ENCODE data around the gene WASL. TPM values are rescaled to one million over a fixed set of nuclear protein-coding genes. Genes with fewer than 3 reads are reported as not detected.
A peak's percentile ranks its signal among the peaks of the same experiment; 100 is the strongest.
"Not testable (repeated sequence)": the region's sequence is repeated elsewhere in the genome, so short reads cannot be mapped to it uniquely, and the experiment has no call there.

WASL gene
- total RNA-seq = 30.4 and 32.5 TPM in 2 replicates
- long read RNA-seq, partial matches to known transcripts = 6 of 8 reads
- long read RNA-seq, other reads (novel, unspliced or antisense) = 2 of 8 reads

DNA sequence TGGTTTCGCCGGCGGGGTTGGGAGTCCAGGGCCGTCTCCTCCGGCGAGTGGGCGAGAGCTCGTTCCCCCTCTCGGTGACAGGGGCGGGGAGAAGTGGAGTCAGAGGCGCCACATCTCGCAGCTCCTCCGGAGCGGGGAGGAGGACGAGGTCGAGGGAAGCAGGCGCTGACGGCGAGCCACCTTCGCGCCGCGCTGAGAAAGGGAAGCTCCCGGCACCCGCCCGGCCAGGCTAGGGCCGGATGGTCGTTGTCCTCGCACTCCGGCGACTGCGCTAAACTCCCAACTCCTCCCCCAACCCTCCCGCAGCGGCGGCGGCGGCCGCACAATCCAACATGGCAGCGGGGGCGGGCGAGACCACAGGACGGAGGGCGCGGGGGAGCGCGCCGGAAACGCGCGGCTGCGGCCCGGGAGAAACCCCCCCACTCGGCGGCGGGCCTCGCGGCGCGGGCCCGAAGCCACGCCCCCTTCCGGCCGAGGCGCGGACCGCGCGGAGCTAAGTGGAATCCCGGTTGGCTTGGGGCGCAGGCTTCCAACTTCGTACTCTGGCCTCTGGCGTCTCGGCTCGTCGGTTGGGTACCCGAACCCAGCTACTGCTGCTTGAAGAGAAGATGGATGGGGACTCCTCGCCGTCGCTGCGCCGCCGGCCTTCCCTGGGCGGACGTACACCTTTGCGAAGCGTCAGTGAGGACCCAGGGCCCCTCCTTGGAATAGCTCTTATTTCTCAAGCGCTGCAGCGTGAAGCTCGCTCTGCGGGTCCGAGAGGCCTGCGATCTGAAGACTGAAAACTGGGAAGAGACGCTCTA, at the start of gene WASL:
Gene WASL, minus strand, starts transcription at position 270 of the 803 bp plus-strand sequence. Its CDS starts 269 bp downstream, at position 1.
- Mint-ChIP-seq H3K27me3 (ENCODE audit: low read depth) (no peaks in the 10 kb centered on the region), H3K4me3 (peak within 1 kb of the TSS; percentile 100), H3K9me3 (no peaks in the 10 kb centered on the region), H3K27ac (ENCODE audit: unreplicated experiment) (peak within 1 kb of the TSS; percentile 99), H3K36me3 (ENCODE audit: low read depth) (no peaks in the 10 kb centered on the region), H3K4me1 (peaks cover 60% of the 10 kb centered on the region)
- DNase-seq (ENCODE audit: low read depth, low spot score) = peak; percentile 95
- TF ChIP-seq, protein P1, sequence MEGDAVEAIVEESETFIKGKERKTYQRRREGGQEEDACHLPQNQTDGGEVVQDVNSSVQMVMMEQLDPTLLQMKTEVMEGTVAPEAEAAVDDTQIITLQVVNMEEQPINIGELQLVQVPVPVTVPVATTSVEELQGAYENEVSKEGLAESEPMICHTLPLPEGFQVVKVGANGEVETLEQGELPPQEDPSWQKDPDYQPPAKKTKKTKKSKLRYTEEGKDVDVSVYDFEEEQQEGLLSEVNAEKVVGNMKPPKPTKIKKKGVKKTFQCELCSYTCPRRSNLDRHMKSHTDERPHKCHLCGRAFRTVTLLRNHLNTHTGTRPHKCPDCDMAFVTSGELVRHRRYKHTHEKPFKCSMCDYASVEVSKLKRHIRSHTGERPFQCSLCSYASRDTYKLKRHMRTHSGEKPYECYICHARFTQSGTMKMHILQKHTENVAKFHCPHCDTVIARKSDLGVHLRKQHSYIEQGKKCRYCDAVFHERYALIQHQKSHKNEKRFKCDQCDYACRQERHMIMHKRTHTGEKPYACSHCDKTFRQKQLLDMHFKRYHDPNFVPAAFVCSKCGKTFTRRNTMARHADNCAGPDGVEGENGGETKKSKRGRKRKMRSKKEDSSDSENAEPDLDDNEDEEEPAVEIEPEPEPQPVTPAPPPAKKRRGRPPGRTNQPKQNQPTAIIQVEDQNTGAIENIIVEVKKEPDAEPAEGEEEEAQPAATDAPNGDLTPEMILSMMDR (conservative IDR thresholded peaks at IDR 0.05) = no peak

DNA sequence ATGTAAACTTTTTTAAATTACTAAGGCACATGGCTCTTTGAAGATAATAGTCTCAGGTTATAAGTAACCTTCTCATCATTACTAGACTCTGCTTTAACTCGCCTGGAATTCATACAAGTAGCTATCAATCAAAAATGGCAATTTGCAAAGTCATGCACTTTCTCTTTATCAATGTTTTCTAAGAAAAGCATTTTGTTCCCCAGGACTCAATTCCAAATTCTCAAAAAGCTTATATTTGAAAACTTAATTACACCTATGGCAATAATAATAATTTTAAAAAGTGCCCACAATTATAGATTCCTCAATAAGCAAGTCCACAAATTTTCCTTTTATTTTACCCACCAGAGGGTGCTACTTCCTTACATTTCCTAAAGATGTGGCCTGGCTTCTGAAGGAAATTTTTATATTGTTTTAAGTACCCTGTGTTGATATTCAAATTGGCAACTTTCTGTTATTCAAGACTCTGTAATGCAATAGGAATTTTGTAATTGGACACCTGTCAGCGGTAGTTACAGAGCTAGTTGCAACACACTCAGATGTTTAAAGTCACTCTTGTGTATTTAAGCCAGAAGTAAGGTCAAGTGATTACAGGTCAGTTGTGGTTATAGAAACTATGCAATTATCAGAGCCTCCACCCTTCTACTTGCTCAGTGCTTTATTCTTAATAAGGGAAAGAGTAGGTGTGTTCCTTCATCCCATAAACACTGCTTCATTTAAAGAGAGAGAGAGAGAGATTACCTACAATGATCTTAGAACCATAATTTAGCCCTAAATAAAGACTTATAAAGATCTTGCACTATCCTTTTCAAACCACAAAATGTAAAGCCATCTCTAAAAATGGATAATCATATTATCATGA, 49.1 kb upstream of the WASL start:
- H3K27ac Mint-ChIP-seq (ENCODE audit: unreplicated experiment) = no peak overlapping the region
- TF ChIP-seq, protein P1 (conservative IDR thresholded peaks at IDR 0.05) = peak; percentile 77
- no peaks in the 10 kb centered on the region for H3K9me3 Mint-ChIP-seq
- no peaks in the 10 kb centered on the region for H3K36me3 Mint-ChIP-seq (ENCODE audit: low read depth)
- no peak overlapping the region for H3K4me3 Mint-ChIP-seq
- DNase-seq (ENCODE audit: low read depth, low spot score) = no peak
- H3K4me1 Mint-ChIP-seq = no peaks in the 10 kb centered on the region
- H3K27me3 Mint-ChIP-seq (ENCODE audit: low read depth) = no peaks in the 10 kb centered on the region

DNA sequence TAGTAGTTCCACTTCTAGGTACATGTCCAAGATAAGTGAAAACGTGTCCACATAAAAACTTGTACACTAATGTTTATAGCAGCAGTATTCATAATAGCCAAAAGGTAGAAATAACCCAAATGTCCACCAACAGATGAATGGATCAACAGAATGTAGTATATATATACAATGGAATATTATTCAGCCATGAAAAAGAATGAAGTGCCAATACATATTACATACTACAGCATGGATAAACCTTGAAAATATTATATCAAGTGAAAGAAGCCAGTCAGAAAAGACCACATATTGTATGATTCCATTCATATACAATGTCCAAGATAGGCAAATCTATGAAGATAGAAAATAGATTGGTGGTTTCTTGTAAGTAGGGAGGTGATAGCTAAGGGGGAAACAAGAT, 47.8 kb upstream of the WASL start:
- H3K27me3 Mint-ChIP-seq (ENCODE audit: low read depth) = no peaks in the 10 kb centered on the region
- TF ChIP-seq, protein P1 (conservative IDR thresholded peaks at IDR 0.05) = no peak
- H3K36me3 Mint-ChIP-seq (ENCODE audit: low read depth) = no peaks in the 10 kb centered on the region
- H3K4me3 Mint-ChIP-seq = no peak overlapping the region
- DNase-seq (ENCODE audit: low read depth, low spot score) = no peak
- H3K4me1 Mint-ChIP-seq = no peaks in the 10 kb centered on the region
- no peak overlapping the region for H3K27ac Mint-ChIP-seq (ENCODE audit: unreplicated experiment)
- H3K9me3 Mint-ChIP-seq = no peaks in the 10 kb centered on the region

DNA sequence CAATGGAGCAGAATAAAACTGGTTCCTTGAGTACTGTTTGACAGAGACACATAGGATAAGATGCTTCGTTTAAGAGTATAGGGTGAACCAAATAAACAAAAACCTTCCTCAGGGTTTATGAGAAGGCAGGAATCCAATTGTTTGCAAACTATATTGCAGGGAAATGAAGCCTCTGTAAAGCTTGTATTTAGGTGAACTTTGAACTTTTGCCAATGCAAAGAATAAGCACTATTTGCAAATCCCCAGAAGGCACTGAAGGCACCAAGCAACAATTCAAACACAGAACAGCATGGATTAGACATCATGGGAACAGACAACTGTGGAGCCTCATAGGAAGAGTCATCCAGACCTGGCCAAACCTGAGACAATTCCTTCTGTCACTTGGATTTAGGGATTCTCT, 47.1 kb upstream of the WASL start:
- TF ChIP-seq, protein P1 (conservative IDR thresholded peaks at IDR 0.05) = no peak
- Mint-ChIP-seq H3K27ac (ENCODE audit: unreplicated experiment) (no peak overlapping the region), H3K27me3 (ENCODE audit: low read depth) (no peaks in the 10 kb centered on the region), H3K36me3 (ENCODE audit: low read depth) (no peaks in the 10 kb centered on the region), H3K4me1 (no peaks in the 10 kb centered on the region), H3K9me3 (no peaks in the 10 kb centered on the region), H3K4me3 (no peak overlapping the region)
- no peak for DNase-seq (ENCODE audit: low read depth, low spot score)

DNA sequence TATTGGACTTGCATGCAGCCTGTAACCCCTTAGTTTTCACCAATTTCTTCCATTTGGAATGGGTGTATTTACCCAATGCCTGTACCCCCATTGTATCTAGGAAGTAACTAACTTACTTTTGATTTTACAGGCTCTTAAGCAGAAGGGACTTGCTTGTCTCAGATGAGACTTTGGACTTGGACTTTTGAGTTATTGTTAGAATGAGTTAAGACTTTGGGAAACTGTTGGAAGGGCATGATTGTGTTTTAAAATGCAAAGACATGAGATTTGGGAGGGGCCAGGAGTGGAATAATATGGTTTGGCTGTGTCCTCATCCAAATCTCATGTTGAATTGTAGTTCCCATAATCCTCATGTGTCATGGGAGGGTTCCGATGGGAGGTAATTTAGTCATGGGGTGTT, 46.3 kb upstream of the WASL start:
- not testable (repeated sequence) for H3K27me3 Mint-ChIP-seq (ENCODE audit: low read depth); H3K4me1 Mint-ChIP-seq; H3K36me3 Mint-ChIP-seq (ENCODE audit: low read depth); H3K4me3 Mint-ChIP-seq; H3K27ac Mint-ChIP-seq (ENCODE audit: unreplicated experiment); H3K9me3 Mint-ChIP-seq; DNase-seq (ENCODE audit: low read depth, low spot score)
